Osteoblast (primary cell): ENCODE results near the gene PHKG2. TPM values are rescaled to one million over a fixed set of nuclear protein-coding genes. Genes with fewer than 3 reads are reported as not detected.
A peak's percentile ranks its signal among the peaks of the same experiment; 100 is the strongest.

Experiments
- DNase-seq: peaks from one replicate; pipeline ENCODE4 v3.0.0; 2011; ENCODE audit warnings: low spot score, mixed read lengths; ENCODE audit not compliant: insufficient read length; ENCODE audit errors: missing footprints
- H2AFZ ChIP-seq: 2 replicates; pipeline ENCODE4 v1.6.0; 2011; ENCODE audit warnings: mild to moderate bottlenecking, low read length
- H3K27ac ChIP-seq: 2 replicates; pipeline ENCODE4 v1.5.1; 2011; ENCODE audit warnings: mild to moderate bottlenecking, low read depth, low read length, moderate library complexity
- H3K27me3 ChIP-seq: 2 replicates; pipeline ENCODE4 v1.6.0; 2012; ENCODE audit warnings: mild to moderate bottlenecking, control low read depth, inconsistent platforms, low read length, moderate library complexity; ENCODE audit not compliant: insufficient read depth
- H3K36me3 ChIP-seq: 2 replicates; pipeline ENCODE4 v1.5.1; 2011; ENCODE audit warnings: mild to moderate bottlenecking, low read length, control low read depth, moderate library complexity; ENCODE audit not compliant: insufficient read depth
- H3K4me1 ChIP-seq: 2 replicates; pipeline ENCODE4 v1.5.1; 2011; ENCODE audit warnings: mild to moderate bottlenecking, low read length, control low read depth, moderate library complexity; ENCODE audit not compliant: insufficient read depth
- H3K4me2 ChIP-seq: 2 replicates; pipeline ENCODE4 v1.6.0; 2011; ENCODE audit warnings: mild to moderate bottlenecking, low read length; ENCODE audit not compliant: insufficient read depth
- H3K4me3 ChIP-seq: fragments of 200-600 bp; sonication (generic); 3 replicates; pipeline ENCODE4 v1.5.1; 2012; ENCODE audit warnings: mild to moderate bottlenecking, low read length, inconsistent platforms; ENCODE audit not compliant: insufficient read depth
- H3K79me2 ChIP-seq: 2 replicates; pipeline ENCODE4 v1.6.0; 2012; ENCODE audit warnings: mild to moderate bottlenecking, low read length, control low read depth, inconsistent platforms; ENCODE audit not compliant: insufficient read depth
- H3K9me3 ChIP-seq: 2 replicates; pipeline ENCODE4 v1.5.1; 2011; ENCODE audit warnings: low read depth, low read length, control low read depth
- H4K20me1 ChIP-seq: 2 replicates; pipeline ENCODE4 v1.6.0; 2012; ENCODE audit warnings: mild to moderate bottlenecking, low read length, control low read depth; ENCODE audit not compliant: insufficient read depth
- total RNA-seq: library from RNA; depleted of rRNA; stranded (reverse); fragments of >200 nt; gene quantifications from 2 replicates; pipeline ENCODE4 v1.2.3, GENCODE V29; 2012
- TF ChIP-seq, protein P1 (sequence below): IDR thresholded peaks from 2 replicates; pipeline ENCODE4 v1.5.1; 2011; ENCODE audit warnings: mild to moderate bottlenecking, low read depth, low read length, moderate library complexity; ENCODE audit errors: extremely low read depth

Gene PHKG2
- total RNA-seq, 1 donor: 25.0 TPM

DNA sequence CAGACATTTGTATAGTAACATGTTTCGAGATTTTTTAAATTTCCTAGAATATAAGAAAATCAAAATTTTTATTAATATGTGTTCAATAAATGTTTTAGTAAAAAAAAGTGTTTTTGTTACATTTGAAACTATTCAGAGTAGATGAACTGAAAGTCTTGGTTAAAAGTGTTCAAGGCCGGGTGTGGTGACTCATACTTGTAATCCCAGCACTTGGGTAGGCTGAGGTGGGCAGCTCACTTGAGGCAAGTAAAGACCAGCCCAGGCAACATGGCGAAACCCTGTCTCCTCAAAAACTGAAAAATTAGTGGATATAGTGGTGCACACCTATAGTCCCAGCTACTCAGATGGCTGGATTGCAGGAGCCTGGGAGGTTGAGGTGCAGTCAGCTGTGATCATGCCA lies 16.8 kb upstream of the PHKG2 start:
- Histone ChIP-seq H3K27ac (no peak overlapping the region), H3K9me3 (no peaks in the 10 kb centered on the region), H3K4me1 (no peaks in the 10 kb centered on the region), H3K79me2 (peaks cover 19% of the 10 kb centered on the region), H2AFZ (no peak overlapping the region), H3K27me3 (no peaks in the 10 kb centered on the region), H3K36me3 (peaks cover 77% of the 10 kb centered on the region), H3K4me3 (no peak overlapping the region), H3K4me2 (no peak overlapping the region), H4K20me1 (peaks cover 4% of the 10 kb centered on the region)
- no peak for DNase-seq
- TF ChIP-seq, protein P1, sequence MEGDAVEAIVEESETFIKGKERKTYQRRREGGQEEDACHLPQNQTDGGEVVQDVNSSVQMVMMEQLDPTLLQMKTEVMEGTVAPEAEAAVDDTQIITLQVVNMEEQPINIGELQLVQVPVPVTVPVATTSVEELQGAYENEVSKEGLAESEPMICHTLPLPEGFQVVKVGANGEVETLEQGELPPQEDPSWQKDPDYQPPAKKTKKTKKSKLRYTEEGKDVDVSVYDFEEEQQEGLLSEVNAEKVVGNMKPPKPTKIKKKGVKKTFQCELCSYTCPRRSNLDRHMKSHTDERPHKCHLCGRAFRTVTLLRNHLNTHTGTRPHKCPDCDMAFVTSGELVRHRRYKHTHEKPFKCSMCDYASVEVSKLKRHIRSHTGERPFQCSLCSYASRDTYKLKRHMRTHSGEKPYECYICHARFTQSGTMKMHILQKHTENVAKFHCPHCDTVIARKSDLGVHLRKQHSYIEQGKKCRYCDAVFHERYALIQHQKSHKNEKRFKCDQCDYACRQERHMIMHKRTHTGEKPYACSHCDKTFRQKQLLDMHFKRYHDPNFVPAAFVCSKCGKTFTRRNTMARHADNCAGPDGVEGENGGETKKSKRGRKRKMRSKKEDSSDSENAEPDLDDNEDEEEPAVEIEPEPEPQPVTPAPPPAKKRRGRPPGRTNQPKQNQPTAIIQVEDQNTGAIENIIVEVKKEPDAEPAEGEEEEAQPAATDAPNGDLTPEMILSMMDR: no peak

DNA sequence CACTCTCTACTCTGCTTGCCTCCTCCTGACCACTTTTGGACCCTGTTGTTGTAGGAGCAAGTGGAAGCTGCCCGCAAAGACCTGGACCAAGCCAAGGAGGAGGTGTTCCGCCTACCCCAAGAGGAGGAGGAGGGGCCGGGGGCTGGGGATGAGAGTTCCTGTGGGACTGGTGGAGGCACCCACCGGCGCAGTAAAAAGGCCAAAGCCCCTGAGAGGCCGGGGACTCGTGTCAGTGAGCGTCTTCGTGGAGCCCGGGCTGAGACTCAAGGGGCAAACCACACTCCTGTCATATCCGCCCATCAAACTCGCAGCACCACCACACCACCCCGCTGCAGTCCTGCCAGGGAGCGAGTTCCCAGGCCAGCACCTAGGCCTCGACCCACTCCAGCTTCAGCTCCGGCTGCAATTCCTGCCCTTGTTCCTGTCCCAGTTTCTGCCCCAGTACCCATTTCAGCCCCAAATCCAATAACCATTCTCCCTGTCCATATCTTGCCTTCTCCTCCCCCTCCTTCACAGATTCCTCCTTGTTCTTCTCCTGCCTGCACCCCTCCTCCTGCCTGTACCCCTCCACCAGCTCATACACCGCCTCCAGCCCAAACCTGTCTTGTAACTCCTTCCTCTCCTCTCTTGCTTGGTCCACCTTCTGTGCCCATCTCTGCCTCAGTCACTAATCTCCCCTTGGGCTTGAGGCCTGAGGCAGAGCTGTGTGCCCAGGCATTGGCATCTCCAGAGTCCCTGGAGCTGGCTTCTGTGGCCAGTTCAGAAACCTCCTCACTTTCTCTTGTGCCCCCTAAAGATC lies 11.0 kb upstream of the PHKG2 start:
- Histone ChIP-seq H2AFZ (no peak overlapping the region), H3K79me2 (no peaks in the 10 kb centered on the region), H3K9me3 (no peaks in the 10 kb centered on the region), H3K4me3 (no peak overlapping the region), H3K36me3 (peaks cover 74% of the 10 kb centered on the region), H3K27me3 (no peaks in the 10 kb centered on the region), H3K4me2 (no peak overlapping the region), H3K27ac (no peak overlapping the region), H3K4me1 (peaks cover 23% of the 10 kb centered on the region), H4K20me1 (peaks cover 25% of the 10 kb centered on the region)
- peak; percentile 69 for DNase-seq
- TF ChIP-seq, protein P1: no peak

DNA sequence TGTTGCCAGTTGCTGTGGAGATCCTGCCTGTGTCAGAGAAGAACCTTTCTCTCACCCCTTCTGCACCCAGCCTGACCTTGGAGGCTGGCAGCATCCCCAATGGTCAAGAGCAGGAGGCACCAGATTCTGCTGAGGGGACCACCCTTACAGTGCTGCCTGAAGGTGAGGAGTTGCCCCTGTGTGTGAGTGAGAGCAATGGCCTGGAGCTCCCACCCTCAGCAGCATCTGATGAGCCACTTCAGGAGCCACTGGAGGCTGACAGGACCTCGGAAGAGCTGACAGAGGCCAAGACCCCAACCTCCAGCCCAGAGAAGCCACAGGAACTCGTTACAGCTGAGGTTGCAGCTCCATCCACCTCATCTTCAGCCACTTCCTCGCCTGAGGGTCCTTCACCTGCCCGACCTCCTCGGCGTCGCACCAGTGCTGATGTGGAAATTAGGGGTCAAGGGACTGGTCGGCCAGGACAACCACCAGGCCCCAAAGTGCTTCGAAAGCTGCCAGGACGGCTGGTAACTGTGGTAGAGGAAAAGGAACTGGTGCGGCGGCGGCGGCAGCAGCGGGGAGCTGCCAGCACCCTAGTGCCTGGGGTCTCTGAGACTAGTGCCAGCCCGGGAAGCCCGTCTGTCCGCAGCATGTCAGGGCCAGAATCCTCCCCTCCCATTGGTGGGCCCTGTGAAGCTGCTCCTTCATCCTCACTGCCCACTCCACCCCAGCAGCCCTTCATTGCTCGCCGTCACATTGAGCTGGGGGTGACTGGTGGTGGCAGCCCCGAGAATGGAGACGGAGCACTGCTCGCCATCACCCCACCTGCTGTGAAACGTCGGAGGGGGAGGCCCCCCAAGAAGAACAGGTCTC lies 10.2 kb upstream of the PHKG2 start:
- TF ChIP-seq, protein P1: no peak
- Histone ChIP-seq H3K36me3 (peaks cover 67% of the 10 kb centered on the region), H3K27ac (no peak overlapping the region), H3K4me2 (no peak overlapping the region), H3K4me1 (peaks cover 23% of the 10 kb centered on the region), H4K20me1 (peaks cover 25% of the 10 kb centered on the region), H3K9me3 (no peaks in the 10 kb centered on the region), H2AFZ (no peak overlapping the region), H3K4me3 (no peak overlapping the region), H3K27me3 (no peaks in the 10 kb centered on the region), H3K79me2 (no peaks in the 10 kb centered on the region)
- no peak for DNase-seq
